Glomerular visceral epithelial cell (primary cell): ENCODE measurements around the gene MMP24.

Source experiments
- DNase-seq: peaks from one replicate; pipeline ENCODE4 v3.0.0-alpha.2; 2016; ENCODE audit errors: extremely low spot score

MMP24 gene

GRCh38 chr20:35311409-35311808, 84.9 kb downstream of the MMP24 start:
- DNase-seq: peak; percentile 79

- no peak for DNase-seq
These were observed 85.3 kb downstream of the MMP24 start for GRCh38 chr20:35311822-35312221.

GRCh38 chr20:35312318-35312717, 85.8 kb downstream of the MMP24 start:
- peak; percentile 98 for DNase-seq

- DNase-seq: peak; percentile 42
These were observed 88.5 kb downstream of the MMP24 start for GRCh38 chr20:35314816-35315631.

GRCh38 chr20:35315632-35316020, 89.1 kb downstream of the MMP24 start:
- peak; percentile 82 for DNase-seq

GRCh38 chr20:35316086-35316485, 89.6 kb downstream of the MMP24 start:
- no peak for DNase-seq

GRCh38 chr20:35317416-35318210, 91.1 kb downstream of the MMP24 start:
- peak; percentile 74 for DNase-seq

GRCh38 chr20:35318502-35319157, 92.1 kb downstream of the MMP24 start:
- DNase-seq: peak; percentile 99

- peak; percentile 81 for DNase-seq
These were observed 92.8 kb downstream of the MMP24 start for GRCh38 chr20:35319192-35319870.

GRCh38 chr20:35319871-35320197, 93.3 kb downstream of the MMP24 start:
- DNase-seq: peak; percentile 75

GRCh38 chr20:35320396-35321126, 94.1 kb downstream of the MMP24 start:
- peak; percentile 97 for DNase-seq

GRCh38 chr20:35325401-35325800, 98.9 kb downstream of the MMP24 start:
- no peak for DNase-seq

GRCh38 chr20:35326021-35326739, 99.7 kb downstream of the MMP24 start:
- no peak for DNase-seq
